A673 (cell line): ENCODE measurements around the gene TUBGCP3.

ENCODE experiments used
- EZH2 ChIP-seq: fragments of 200-600 bp; sonication (generic); IDR thresholded peaks from 2 replicates; pipeline ENCODE4 v1.6.1; 2017; ENCODE audit warnings: borderline replicate concordance, low read depth, mild to moderate bottlenecking, mixed read lengths, antibody characterized with exemption, low read length; ENCODE audit not compliant: poor library complexity, severe bottlenecking
- TF ChIP-seq, protein P1 (sequence below): fragments of 300-800, 200-600 bp; sonication (generic); conservative IDR thresholded peaks from 2 replicates; pipeline ENCODE4 v1.5.1; 2017; ENCODE audit warnings: low read depth, mild to moderate bottlenecking, antibody characterized with exemption, low read length, moderate library complexity, mixed read lengths

DNA sequence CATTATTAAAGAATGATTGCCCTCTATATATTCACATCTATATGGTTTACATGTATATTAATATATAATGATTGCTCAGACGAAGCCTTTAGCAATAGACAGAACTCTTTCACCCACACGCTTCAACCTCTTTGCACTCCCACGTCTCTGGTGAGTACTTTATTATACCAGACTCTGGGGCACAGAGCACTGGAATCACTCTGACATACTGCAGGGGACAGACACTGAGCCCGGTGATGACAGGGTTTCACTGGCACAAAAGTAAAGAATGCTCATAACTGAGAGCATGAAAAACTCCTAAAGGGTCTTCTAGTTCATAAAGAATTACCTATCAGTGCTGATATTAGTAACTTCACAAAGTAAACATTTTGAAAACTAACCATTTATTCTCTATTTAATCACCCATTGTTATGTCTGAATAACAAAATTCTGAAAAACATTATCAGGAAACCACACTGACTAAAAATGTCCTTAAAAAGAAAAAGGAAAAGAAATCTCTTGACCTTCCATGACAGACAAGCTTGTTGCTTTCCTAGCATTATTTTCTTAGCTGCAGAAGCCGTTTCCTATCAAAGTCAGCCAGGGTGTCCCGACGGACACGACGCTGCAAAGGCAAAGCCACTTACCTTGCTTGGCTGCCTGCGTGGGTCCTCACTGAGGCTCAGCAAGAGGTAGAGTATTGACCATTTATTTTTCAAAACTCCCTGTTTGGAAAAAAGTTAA, 29.1 kb downstream of the TUBGCP3 start:
- TF ChIP-seq, protein P1, sequence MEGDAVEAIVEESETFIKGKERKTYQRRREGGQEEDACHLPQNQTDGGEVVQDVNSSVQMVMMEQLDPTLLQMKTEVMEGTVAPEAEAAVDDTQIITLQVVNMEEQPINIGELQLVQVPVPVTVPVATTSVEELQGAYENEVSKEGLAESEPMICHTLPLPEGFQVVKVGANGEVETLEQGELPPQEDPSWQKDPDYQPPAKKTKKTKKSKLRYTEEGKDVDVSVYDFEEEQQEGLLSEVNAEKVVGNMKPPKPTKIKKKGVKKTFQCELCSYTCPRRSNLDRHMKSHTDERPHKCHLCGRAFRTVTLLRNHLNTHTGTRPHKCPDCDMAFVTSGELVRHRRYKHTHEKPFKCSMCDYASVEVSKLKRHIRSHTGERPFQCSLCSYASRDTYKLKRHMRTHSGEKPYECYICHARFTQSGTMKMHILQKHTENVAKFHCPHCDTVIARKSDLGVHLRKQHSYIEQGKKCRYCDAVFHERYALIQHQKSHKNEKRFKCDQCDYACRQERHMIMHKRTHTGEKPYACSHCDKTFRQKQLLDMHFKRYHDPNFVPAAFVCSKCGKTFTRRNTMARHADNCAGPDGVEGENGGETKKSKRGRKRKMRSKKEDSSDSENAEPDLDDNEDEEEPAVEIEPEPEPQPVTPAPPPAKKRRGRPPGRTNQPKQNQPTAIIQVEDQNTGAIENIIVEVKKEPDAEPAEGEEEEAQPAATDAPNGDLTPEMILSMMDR, result no peak
- no peak for TF ChIP-seq EZH2
